LNCaP clone FGC (cell line): ENCODE measurements around the gene OR10H5.
A peak's percentile ranks its signal among the peaks of the same experiment; 100 is the strongest.
"Not testable (repeated sequence)": the region's sequence is repeated elsewhere in the genome, so short reads cannot be mapped to it uniquely, and the experiment has no call there.

Experiments
- DNase-seq: peaks from one replicate; pipeline ENCODE4 v3.0.0-alpha.2; 2011; ENCODE audit warnings: low read depth
- H3K4me3 ChIP-seq: 2 replicates; pipeline ENCODE4 v1.5.1; 2011; ENCODE audit warnings: mild to moderate bottlenecking, low read depth, low read length, control low read depth
- TF ChIP-seq, protein P1 (sequence below): IDR thresholded peaks from 2 replicates; pipeline ENCODE4 v1.5.1; 2012; ENCODE audit warnings: mild to moderate bottlenecking; ENCODE audit not compliant: control insufficient read depth, insufficient read depth; ENCODE audit errors: extremely low read depth

OR10H5 gene

DNA sequence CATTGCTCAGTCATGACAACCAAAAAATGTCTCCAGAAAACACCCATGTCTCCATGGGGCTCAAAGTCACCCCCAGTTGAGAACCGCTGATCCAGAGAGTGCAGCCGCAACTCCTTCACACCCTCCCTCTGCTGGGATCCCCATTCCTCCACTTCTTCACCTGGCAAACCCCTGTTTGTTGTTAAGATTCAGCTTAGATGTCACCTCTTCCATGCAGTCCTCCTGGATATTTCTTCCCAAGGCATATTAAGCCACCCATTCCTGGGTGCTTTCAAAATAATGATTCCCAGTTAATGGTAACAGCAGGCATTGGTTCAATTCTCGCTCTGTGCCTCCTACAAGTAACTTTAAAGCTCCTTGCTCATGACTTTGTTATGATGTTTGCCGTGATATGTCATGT, 24.0 kb downstream of the OR10H5 start:
- TF ChIP-seq, protein P1, sequence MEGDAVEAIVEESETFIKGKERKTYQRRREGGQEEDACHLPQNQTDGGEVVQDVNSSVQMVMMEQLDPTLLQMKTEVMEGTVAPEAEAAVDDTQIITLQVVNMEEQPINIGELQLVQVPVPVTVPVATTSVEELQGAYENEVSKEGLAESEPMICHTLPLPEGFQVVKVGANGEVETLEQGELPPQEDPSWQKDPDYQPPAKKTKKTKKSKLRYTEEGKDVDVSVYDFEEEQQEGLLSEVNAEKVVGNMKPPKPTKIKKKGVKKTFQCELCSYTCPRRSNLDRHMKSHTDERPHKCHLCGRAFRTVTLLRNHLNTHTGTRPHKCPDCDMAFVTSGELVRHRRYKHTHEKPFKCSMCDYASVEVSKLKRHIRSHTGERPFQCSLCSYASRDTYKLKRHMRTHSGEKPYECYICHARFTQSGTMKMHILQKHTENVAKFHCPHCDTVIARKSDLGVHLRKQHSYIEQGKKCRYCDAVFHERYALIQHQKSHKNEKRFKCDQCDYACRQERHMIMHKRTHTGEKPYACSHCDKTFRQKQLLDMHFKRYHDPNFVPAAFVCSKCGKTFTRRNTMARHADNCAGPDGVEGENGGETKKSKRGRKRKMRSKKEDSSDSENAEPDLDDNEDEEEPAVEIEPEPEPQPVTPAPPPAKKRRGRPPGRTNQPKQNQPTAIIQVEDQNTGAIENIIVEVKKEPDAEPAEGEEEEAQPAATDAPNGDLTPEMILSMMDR = no peak

DNA sequence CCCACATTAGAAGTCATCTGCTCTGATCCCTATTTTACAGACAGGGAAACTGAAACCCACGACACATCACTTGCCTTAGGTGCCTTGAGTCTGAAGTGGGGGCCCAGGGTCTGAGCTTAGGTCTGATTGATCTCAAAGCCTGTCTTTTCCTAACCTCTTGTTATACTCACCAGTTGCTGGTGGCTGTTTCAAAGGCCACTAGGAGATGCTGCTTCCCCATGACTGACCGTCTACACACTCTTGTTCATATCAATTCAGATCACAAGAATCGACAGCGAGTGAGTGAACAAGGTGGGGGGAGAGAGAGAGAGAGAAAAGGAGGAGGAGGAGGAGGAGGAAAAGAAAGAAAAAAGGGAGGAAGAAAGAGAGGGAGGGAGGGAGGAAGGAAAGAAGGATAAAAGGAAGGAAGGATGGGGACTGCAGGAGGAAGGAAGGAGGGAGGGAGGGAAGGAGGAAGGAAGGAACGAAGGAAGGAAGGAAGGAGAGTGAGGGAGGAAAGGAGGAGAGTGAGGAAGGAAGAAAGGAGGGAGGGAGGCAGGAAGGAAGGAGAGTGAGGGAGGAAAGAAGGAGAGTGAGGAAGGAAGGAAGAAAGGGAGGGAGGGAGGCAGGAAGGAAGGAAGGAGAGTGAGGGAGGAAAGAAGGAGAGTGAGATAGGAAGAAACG, 24.7 kb downstream of the OR10H5 start:
- no peak overlapping the region for H3K4me3 ChIP-seq
- TF ChIP-seq, protein P1 = peak; percentile 41
- DNase-seq = no peak

More for the DNA sequence above, 24.0 kb downstream of the OR10H5 start:
- no peak for DNase-seq
- no peak overlapping the region for H3K4me3 ChIP-seq

DNA sequence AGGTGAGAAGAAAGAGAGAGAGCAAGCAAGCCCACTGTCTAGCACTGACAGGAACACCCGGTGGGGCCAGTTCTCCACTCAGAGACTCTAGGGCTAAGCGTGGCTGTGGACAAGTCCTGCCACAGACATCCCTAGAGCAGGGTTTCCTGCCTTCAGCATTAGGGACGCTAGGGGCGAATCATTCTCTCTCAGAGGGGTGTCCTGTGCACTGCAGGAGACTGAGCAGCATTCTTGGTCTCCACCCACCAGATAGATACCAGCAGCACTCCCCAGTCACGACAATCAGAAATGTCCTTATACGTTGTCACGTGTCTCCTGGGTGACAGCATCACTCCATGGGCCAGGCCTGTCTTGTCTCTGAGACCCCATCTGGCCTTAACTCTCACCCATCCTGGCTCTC, 26.5 kb downstream of the OR10H5 start:
- TF ChIP-seq, protein P1 = no peak
- no peak overlapping the region for H3K4me3 ChIP-seq
- DNase-seq = no peak

DNA sequence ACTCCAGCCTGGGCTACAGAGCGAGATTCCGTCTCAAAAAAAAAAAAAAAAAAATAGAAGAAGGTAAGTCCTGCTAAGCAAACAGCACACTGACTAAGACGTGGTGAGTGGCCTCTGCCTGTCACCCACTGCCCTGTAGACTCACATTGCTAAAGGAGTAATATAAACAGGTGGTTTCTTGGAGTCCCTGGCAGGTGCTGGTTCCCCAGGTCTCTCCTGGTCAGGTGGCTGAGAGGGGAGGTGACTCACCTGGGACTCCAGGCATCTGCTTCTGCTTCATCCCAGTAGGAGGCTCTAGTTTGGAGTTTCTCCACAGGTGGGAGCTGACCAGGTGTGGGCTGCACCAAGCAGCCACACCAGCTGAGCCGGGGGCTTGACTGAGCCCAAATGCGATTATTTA, 27.8 kb downstream of the OR10H5 start, which contains the start of gene OR10H1:
Gene OR10H1 (minus strand): TSS at position 359 of the 400 bp plus-strand sequence. CDS start 7,627 bp downstream, outside the sequence.
- H3K4me3 ChIP-seq = no peak within 1 kb of the TSS
- TF ChIP-seq, protein P1 = no peak
- DNase-seq = no peak

DNA sequence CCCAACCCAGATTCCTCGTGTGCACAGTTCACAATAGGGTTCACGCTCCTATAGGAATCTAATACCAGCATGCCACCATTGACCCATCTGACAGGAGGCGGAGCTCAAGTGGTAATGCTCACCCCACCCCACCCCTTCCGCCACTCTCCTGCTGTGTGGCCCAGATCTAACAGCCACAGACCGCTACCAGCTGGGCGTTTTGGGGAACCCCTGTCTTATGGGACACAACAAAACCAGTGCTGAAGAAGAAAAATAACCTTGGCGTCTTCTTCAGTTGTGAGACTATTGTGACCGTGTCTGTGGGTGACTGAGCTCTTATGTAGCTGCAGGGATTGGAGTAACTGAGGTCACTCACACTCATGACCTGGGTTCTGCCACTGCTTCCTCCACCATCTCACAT, 33.2 kb downstream of the OR10H5 start:
- TF ChIP-seq, protein P1 = no peak
- no peak overlapping the region for H3K4me3 ChIP-seq
- DNase-seq = no peak

DNA sequence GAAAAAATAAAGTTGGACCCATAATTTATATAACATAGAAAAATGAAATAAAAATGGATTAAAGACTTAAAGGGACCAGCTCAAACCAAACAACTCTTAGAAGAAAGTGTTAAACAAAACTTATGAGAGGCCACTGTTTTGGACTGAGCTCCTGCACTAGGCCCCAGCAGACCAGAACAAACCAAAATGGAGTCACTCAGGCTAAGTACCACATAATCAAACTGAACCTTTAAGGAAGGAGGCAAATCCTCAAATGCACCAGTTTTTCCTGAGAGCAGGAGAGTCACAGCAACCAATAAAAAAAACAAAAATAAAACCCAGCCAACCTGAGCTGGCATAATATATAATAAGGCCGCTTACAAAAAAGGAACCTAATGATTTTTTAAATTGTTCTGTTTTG, 38.3 kb downstream of the OR10H5 start:
- TF ChIP-seq, protein P1 = no peak
- no peak overlapping the region for H3K4me3 ChIP-seq
- no peak for DNase-seq

DNA sequence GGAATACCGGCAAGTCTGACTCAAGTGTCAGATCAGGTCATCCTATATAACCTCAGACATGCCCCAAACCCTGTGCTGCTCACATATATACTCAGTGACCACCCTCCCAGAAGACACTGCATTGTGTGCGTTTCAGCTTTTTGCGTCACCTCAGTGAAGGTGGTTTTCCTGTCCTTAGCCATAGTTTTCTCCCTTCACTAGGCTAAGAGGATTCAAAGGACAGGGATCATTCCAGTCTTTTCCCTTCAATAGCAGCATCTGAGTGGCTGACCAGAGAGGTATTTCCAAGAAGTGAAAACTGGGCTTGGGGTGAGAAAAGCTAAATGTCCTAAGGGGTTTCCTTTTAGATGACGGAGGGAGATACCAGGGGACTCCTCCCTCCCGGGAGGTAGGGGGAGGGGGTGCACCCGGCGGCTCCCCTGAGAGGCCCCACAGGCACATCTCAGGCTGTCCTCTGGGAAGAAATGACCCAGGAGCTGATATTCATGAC, 40.7 kb downstream of the OR10H5 start:
- TF ChIP-seq, protein P1 = no peak

GRCh38 chr19:15828611-15829305, 41.3 kb downstream of the OR10H5 start:
- not testable (repeated sequence) for DNase-seq, H3K4me3 ChIP-seq

More for the DNA sequence above, 40.7 kb downstream of the OR10H5 start:
- DNase-seq = no peak
- no peak overlapping the region for H3K4me3 ChIP-seq
